ENCODE results near the gene PRPS1. TPM values are rescaled to one million over a fixed set of nuclear protein-coding genes. Genes with fewer than 3 reads are reported as not detected.

PRPS1 gene
- total RNA-seq, 2 donors from 2014 or later: 37.5 to 37.6 TPM

- WGBS: 100% methylated on average over 1 of the region's 1 CpG
- no peaks in the 10 kb centered on the region for H3K9me3 ChIP-seq
- H3K4me3 ChIP-seq: peak overlapping the region; percentile 39
- H3K4me1 ChIP-seq (replicated peaks): no peaks in the 10 kb centered on the region
- TF ChIP-seq POLR2AphosphoS5 (IDR thresholded peaks at IDR 0.05) (no peak), CTCF (IDR thresholded peaks at IDR 0.05) (no peak), POLR2A (IDR thresholded peaks at IDR 0.05) (no peak)
- H3K27me3 ChIP-seq (replicated peaks; ENCODE audit: insufficient read depth): no peaks in the 10 kb centered on the region
- DNase-seq (ENCODE audit: low spot score): no peak
- H3K27ac ChIP-seq: peak overlapping the region; percentile 89
- intact Hi-C loops (cut with DNase I): no loop called here
- H3K36me3 ChIP-seq: no peaks in the 10 kb centered on the region
Measured at GRCh38 chrX:107675365-107675654, 47.0 kb downstream of the PRPS1 start.

- no peaks in the 10 kb centered on the region for H3K27me3 ChIP-seq (replicated peaks; ENCODE audit: insufficient read depth)
- H3K27ac ChIP-seq: peak overlapping the region; percentile 89
- H3K9me3 ChIP-seq: no peaks in the 10 kb centered on the region
- TF ChIP-seq POLR2AphosphoS5 (IDR thresholded peaks at IDR 0.05) (peak; percentile 52), CTCF (IDR thresholded peaks at IDR 0.05) (no peak), POLR2A (IDR thresholded peaks at IDR 0.05) (no peak)
- no peaks in the 10 kb centered on the region for H3K36me3 ChIP-seq
- WGBS: 4% methylated on average over 9 of the region's 9 CpGs
- DNase-seq (ENCODE audit: low spot score): peak; percentile 42
- intact Hi-C loops (cut with DNase I): loop anchor here (1.0 kb wide), 1 partner anchor 41 kb away; no protein-coding TSS in a partner anchor
- H3K4me3 ChIP-seq: peak overlapping the region; percentile 39
- no peaks in the 10 kb centered on the region for H3K4me1 ChIP-seq (replicated peaks)
Measured at GRCh38 chrX:107675823-107676555, 47.7 kb downstream of the PRPS1 start.

GRCh38 chrX:107676559-107677378 is 48.5 kb downstream of the PRPS1 start:
- 2% methylated on average over 30 of the region's 30 CpGs for WGBS
- peak overlapping the region; percentile 89 for H3K27ac ChIP-seq
- intact Hi-C loops (cut with DNase I): loop anchor here (1.0 kb wide), 1 partner anchor 41 kb away; no protein-coding TSS in a partner anchor

GRCh38 chrX:107677501-107677901 is 49.2 kb downstream of the PRPS1 start:
- DNase-seq (ENCODE audit: low spot score): no peak
- intact Hi-C loops (cut with DNase I): no loop called here

More at GRCh38 chrX:107676559-107677378, 48.5 kb downstream of the PRPS1 start:
- Histone ChIP-seq H3K36me3 (no peaks in the 10 kb centered on the region), H3K4me3 (peak overlapping the region; percentile 39), H3K27me3 (replicated peaks; ENCODE audit: insufficient read depth) (no peaks in the 10 kb centered on the region), H3K4me1 (replicated peaks) (no peaks in the 10 kb centered on the region), H3K9me3 (no peaks in the 10 kb centered on the region)
- TF ChIP-seq CTCF (IDR thresholded peaks at IDR 0.05) (no peak), POLR2A (IDR thresholded peaks at IDR 0.05) (peak; percentile 42), POLR2AphosphoS5 (IDR thresholded peaks at IDR 0.05) (peak; percentile 68)
- peak; percentile 77 for DNase-seq (ENCODE audit: low spot score)

More at GRCh38 chrX:107677501-107677901, 49.2 kb downstream of the PRPS1 start:
- no peaks in the 10 kb centered on the region for H3K4me1 ChIP-seq (replicated peaks)
- no peaks in the 10 kb centered on the region for H3K27me3 ChIP-seq (replicated peaks; ENCODE audit: insufficient read depth)
- WGBS: 25% methylated on average over 10 of the region's 10 CpGs
- H3K9me3 ChIP-seq: no peaks in the 10 kb centered on the region
- H3K36me3 ChIP-seq: no peaks in the 10 kb centered on the region
- TF ChIP-seq POLR2A (IDR thresholded peaks at IDR 0.05): no peak
- no peak for TF ChIP-seq POLR2AphosphoS5 (IDR thresholded peaks at IDR 0.05)
- TF ChIP-seq CTCF (IDR thresholded peaks at IDR 0.05): no peak
- peak overlapping the region; percentile 89 for H3K27ac ChIP-seq
- no peak overlapping the region for H3K4me3 ChIP-seq

All from prostate gland (tissue), 2 donors.